ENCODE data around the gene AAMP.

The AAMP gene

GRCh38 chr2:218226903-218227302, 43.0 kb downstream of the AAMP start:
- no peak overlapping the region for H3K4me3 ChIP-seq (ENCODE audit: low read depth, low read length)

- no peak overlapping the region for H3K4me3 ChIP-seq (ENCODE audit: low read depth, low read length)
Observed at GRCh38 chr2:218224186-218224585, 45.8 kb downstream of the AAMP start.

- H3K4me3 ChIP-seq (ENCODE audit: low read depth, low read length) = no peak overlapping the region
Observed at GRCh38 chr2:218223046-218223445, 46.9 kb downstream of the AAMP start.

GRCh38 chr2:218221000-218221399, 48.9 kb downstream of the AAMP start:
- no peak overlapping the region for H3K4me3 ChIP-seq (ENCODE audit: low read depth, low read length)

GRCh38 chr2:218219934-218220333, 50.0 kb downstream of the AAMP start:
- H3K4me3 ChIP-seq (ENCODE audit: low read depth, low read length) = no peak overlapping the region

- peak overlapping the region; percentile 94 for H3K4me3 ChIP-seq (ENCODE audit: low read depth, low read length)
Observed at GRCh38 chr2:218218268-218219185, 51.4 kb downstream of the AAMP start.

- H3K4me3 ChIP-seq (ENCODE audit: low read depth, low read length) = peak overlapping the region; percentile 94
Observed at GRCh38 chr2:218217360-218218267, 52.3 kb downstream of the AAMP start.

- H3K4me3 ChIP-seq (ENCODE audit: low read depth, low read length) = peak within 1 kb of the TSS; percentile 94
Observed at GRCh38 chr2:218216674-218217359, 53.1 kb downstream of the AAMP start, which contains the start of gene ARPC2. TSS of gene ARPC2 (plus strand) at chr2:218217189. CDS start at chr2:218217471, 282 bp downstream.

GRCh38 chr2:218216336-218216673, 53.6 kb downstream of the AAMP start:
- H3K4me3 ChIP-seq (ENCODE audit: low read depth, low read length) = peak overlapping the region; percentile 94

All from iPS-11a (cell line).